HG02623 (cell line): Measurements from ENCODE around the gene ERFE.

Source experiments
- ATAC-seq: cut with Tn5 transposase; IDR thresholded peaks from one replicate; pipeline ENCODE4 v1.9.1; 2021; ENCODE audit warnings: moderate library complexity; ENCODE audit not compliant: unreplicated experiment

The ERFE gene

DNA sequence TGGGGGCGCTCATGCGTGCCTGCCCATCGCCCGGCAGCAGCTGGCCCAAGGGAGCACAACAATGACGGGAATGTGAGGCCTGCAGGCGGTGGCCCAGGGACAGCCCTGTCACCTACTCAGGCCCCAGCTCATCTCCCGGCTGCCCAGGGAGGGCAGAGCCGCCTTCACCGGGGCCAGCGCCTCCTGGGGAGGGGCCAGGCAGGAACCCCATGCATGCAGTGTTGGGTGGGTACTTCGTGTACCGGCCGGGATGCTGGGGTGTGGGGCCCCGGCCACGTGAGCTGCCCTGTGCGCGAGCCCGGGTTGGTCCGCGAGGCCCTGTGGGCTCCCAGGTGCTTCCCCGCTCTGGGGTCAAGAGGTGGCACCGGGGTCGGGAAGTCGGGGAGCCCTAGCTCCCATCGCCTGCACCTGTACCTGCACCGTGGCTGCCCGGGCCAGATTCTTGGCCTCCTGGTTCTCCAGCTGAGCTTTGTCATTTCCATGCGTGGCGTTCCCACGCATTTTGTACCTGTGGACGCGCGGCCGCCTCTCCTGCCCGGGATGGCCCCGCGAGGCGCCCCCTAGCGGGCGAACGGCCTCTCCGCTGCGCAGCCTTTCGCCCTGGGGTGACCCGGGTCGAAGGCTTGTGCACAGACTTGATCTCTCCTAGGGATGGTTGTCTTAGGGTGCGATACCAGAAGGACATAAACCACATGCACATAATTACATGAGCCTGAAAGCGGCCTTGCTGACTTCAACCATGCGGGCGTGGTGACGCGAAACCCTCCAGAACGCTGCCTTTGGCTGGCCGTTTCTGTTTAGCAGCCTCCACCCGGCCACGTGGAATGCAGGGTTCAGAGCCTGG lies 19.4 kb upstream of the ERFE start:
- ATAC-seq: no peak

DNA sequence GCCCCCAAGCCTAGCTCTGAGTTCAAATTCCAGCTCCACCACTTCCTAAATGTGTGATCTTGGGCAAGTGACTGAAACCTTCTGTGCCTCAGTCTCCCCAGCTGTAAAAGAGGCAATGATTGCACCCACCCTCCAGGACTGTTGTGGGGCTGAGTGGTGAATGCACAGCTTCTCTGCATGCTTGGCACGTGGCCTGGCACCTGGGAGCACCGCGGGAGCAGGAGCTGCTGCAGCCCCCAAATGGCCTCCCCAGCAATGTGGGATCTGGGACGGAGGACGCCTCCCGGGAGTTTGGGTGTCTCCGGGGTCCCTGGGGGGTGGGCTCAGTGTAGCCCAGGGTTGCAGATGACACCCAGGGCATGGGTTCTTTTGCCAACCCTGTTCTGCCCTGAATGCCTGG lies 18.7 kb upstream of the ERFE start:
- ATAC-seq: no peak

DNA sequence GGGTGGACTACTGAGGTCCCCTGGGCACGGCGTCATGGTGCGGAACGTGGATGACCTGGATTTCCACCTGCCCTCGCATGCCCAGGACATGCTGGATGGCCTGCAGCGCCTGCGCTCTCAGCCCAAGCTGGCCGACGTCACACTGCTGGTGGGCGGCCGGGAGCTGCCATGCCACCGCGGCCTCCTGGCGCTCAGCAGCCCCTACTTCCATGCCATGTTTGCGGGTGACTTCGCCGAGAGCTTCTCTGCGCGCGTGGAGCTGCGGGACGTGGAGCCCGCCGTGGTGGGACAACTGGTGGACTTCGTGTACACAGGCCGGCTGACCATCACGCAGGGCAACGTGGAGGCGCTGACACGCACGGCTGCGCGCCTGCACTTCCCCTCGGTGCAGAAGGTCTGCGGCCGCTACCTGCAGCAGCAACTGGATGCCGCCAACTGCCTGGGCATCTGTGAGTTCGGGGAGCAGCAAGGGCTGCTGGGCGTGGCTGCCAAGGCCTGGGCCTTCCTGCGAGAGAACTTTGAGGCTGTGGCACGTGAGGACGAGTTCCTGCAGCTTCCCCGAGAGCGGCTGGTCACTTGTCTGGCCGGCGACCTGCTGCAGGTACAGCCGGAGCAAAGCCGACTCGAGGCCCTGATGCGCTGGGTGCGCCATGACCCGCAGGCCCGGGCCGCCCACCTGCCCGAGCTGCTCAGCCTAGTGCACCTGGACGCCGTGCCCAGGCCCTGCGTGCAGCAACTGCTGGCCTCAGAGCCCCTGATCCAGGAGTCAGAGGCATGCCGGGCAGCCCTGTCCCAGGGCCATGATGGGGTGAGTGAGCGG lies 17.8 kb upstream of the ERFE start:
- ATAC-seq: no peak

- ATAC-seq: no peak
These were observed 17.0 kb upstream of the ERFE start for GRCh38 chr2:238141541-238142318.

DNA sequence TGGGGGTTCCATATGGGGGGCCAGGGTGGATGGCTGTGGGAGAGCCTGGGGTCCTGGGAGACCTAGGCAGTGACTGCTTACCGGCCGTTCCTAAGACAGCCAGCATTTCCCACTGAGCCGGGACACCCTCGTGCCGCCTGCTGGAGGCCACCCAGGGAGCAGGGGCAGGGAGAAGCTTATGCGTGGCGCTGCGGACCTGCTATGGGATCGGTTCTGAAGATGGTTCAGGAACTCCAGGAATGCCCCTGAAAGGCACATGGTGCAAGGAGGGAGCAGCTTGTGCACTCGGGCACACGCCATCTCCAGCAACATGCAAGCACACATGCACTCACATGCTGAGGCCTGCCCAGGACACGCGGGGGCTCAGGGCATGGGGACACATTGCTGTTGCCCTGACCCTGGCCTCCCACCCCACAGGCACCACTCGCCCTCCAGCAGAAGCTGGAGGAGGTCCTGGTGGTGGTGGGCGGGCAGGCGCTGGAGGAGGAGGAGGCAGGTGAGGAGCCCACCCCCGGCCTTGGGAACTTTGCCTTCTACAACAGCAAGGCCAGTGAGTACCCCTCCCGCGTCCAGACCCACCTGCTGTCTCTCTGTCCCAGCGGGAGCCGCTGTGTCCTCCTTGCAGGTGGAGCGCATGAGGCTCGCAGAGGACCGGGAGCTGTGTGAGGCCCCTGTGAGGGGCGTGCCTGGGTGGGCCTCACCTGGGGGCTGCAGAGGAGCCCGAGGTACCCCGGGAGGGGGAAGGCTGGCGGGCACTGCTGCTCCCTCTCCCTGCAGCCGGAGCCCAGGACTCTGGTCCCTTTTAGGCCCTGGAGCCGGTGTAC lies 16.2 kb upstream of the ERFE start:
- ATAC-seq: no peak

- no peak for ATAC-seq
These were observed 15.4 kb upstream of the ERFE start for GRCh38 chr2:238143239-238143951.

- no peak for ATAC-seq
These were observed 14.5 kb upstream of the ERFE start for GRCh38 chr2:238144262-238144661.

GRCh38 chr2:238145046-238145445 lies 13.7 kb upstream of the ERFE start:
- ATAC-seq: no peak

DNA sequence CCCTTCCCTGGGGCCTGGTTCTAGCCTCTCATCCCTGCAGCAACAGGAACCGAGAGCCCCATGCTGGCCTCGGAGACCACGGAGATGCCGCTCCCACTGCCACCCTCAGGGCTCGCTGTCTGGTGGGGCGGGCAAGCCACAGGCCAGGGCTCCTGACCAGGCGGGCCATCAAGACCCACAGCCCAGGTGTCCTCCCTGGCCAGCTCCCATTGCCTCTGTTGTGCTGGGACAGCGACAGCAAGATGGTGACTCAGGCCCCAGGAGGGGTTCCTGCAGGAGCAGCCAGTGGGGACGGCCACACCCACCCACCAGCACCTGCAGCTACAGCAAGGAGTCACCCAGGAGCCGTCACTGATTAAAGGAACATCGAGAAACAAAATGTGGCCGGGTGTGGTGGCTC lies 12.9 kb upstream of the ERFE start:
- ATAC-seq: no peak

GRCh38 chr2:238146884-238147544 lies 11.8 kb upstream of the ERFE start:
- ATAC-seq: no peak

DNA sequence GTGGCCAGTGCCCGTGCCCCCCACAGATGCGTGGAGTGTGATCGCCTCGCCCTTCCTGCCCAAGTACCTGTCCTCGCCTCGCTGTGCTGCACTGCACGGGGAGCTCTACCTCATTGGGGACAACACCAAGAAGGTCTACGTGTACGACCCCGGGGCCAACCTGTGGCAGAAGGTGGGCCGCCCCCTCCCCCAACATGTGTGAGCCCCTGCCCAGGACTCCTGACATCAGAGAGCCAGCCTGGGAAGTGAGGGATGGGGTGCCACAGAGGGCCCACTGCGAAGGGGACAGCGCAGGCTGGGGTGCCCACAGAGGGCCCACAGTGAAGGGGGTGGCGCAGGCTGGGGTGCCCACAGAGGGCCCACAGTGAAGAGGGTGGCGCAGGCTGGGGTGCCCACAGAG lies 9.8 kb upstream of the ERFE start:
- no peak for ATAC-seq

DNA sequence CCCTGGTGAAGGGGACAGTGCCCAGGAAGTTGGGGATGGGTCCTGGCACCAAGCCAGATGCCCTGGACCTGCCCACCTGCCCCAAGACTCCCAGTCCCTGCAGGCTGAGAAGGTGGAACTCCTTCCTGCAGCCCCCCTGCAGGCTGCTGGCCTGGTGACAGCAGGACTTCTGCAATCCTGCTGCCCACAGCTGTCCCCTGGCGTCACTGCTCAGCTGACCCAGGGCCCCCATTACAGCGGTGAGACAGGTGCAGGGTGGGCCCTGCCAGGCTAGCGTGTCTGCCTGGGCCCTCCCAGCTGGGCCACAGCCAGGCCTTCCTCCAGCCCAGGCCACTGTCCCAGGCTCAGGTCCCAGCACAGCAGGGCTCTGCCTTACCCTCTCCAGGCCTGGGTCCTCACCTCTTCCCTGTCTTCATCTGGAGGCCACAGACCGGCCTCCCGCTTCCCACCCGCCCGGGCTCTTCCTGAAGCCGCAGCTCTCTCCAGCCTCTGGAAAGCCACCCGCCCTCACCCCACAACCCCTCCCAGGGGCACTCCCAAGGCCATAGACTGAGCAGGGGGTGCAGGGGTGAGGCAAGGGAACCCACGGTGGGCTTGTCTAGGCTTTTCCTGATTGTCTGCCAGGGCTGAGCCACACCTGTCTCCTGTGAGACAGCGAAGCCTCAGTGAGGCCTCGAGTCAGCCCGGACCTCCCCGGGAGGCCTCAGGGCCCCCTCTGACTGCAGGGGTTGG lies 8.8 kb upstream of the ERFE start:
- ATAC-seq: no peak

- no peak for ATAC-seq
These were observed 8.1 kb upstream of the ERFE start for GRCh38 chr2:238150686-238151085.

DNA sequence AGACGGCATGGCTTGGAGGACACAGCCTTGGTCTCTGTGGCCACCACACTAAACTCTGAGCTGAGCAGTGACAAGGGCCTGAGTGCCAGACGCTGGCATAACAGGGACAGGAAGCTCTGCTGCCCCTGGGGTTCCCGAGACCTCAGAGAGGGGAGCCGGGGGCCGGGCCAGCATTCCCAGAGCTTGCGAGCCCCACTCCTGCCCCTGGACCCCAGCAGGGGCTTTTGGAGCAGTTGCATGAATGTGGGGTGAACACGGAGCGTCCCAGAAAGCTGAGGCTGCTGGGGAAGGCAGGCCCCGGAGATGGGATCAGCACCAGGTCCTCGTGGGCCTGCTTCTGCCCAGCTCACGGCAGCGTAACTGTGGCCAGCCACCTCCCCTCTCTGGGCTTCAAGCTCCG lies 7.6 kb upstream of the ERFE start:
- ATAC-seq: no peak

DNA sequence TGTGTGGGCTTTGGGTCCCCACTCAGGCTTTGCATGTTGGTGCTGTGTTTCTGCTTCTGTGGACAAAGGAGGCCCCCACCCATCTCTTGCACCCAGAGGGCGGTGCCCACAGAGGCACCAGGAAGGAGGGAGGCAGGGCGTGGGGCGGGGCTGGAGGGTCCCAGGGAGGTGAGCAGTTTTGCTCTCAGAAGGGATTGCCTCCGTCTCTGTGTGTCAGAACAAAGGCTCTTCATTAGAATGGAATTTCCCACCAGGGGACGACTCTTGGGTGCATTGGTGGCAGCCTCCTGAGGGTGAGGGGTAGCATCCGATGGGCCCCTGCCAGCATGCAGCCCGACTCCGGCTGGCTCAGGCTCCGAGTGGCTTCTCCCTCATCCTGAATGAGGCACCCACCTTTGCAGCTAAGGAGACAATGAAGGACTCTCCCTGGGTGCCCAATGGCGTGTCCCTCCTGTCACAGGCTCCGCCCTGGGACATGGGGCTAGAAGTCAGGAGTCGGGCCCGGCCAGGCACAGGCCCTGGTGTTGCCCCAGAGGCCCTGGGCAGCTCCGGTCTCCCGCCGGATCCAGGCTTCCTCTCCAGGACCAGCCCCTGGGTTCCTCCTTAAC lies 7.0 kb upstream of the ERFE start:
- ATAC-seq: no peak

- no peak for ATAC-seq
These were observed 5.7 kb upstream of the ERFE start for GRCh38 chr2:238152771-238153688.

DNA sequence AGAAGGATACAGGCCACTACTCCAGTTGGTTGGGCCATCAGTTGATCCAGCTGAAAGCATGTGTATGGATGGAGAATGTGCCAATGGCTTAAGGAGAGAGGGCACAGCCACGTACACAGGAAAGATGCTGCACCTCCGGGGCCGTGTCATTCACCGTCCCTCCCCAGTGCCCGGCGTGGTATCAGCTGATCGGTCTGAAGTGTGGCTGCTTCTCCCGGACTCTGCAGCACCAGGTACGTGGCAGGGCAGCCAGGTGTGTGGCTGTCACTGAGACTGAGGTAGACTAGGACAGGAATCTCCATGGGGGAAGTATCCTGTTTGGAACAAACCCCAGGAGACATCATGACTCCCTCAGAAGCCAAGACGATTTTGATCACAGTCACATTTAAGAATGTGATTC lies 4.2 kb upstream of the ERFE start:
- ATAC-seq: no peak
